Stomach (tissue), 9 donors: ENCODE data around the gene MYF6. TPM values are rescaled to one million over a fixed set of nuclear protein-coding genes. Genes with fewer than 3 reads are reported as not detected.

ENCODE experiments used
- DNase-seq, 2 donors: peaks; one replicate each; pipeline versions ENCODE4 v3.0.0 to v3.0.0-alpha.2; 2013 to 2019
- H3K27ac ChIP-seq, 5 donors: fragments of 200-600 bp in 4 of 5; sonication (generic) in 4 of 5; one replicate each; pipeline ENCODE4 v1.5.1; 2013 to 2019; ENCODE audit warnings: mild to moderate bottlenecking in 1 of 5, moderate library complexity in 1 of 5
- H3K27me3 ChIP-seq, 3 donors: fragments of 200-600 bp; sonication (generic); one replicate each; pipeline ENCODE4 v1.5.1; 2017 to 2019; ENCODE audit warnings: mixed run types in 1 of 3
- H3K36me3 ChIP-seq, 4 donors: fragments of 200-600 bp; sonication (generic); 1 replicate in 3 of 4; 2 replicates in 1 of 4; pipeline ENCODE4 v1.5.1; 2016 to 2019
- H3K4me1 ChIP-seq, 4 donors: fragments of 200-600 bp; sonication (generic); one replicate each; pipeline ENCODE4 v1.5.1; 2016 to 2019
- H3K4me3 ChIP-seq, 4 donors: fragments of 200-600 bp; sonication (generic) in 3 of 4; one replicate each; pipeline ENCODE4 v1.5.1; 2016 to 2019; ENCODE audit warnings: mild to moderate bottlenecking in 1 of 4
- H3K9me3 ChIP-seq, 4 donors: fragments of 200-600 bp; sonication (generic); one replicate each; pipeline ENCODE4 v1.5.1; 2016 to 2019
- CTCF ChIP-seq, 7 experiments: fragments of 450-650 bp in 4 of 7; fragments of 200-600 bp in 3 of 7; sonication (generic) in 3 of 7; IDR thresholded peaks; one replicate each; pipeline ENCODE4 v1.5.1; 2016 to 2019; ENCODE audit warnings: antibody characterized with exemption in 7 of 7, control low read depth in 2 of 7, mild to moderate bottlenecking in 1 of 7
- EP300 ChIP-seq: sonication (generic); formaldehyde crosslinking; IDR thresholded peaks from one replicate; pipeline ENCODE4 v1.6.1; 2017; ENCODE audit warnings: antibody characterized with exemption
- POLR2A ChIP-seq, 4 donors: fragments of 450-650 bp; IDR thresholded peaks; one replicate each; pipeline ENCODE4 v1.6.1; 2016; ENCODE audit warnings: antibody characterized with exemption in 4 of 4, control low read depth in 2 of 4, mild to moderate bottlenecking in 1 of 4, moderate library complexity in 1 of 4
- POLR2AphosphoS5 ChIP-seq, 3 donors: sonication (generic); formaldehyde crosslinking; IDR thresholded peaks; one replicate each; pipeline ENCODE4 v1.6.1; 2016; ENCODE audit warnings: antibody characterized with exemption in 3 of 3
- WGBS, 5 donors: extraction: QIAGEN DNeasy Blood & Tissue Kit in 3 of 5; methylation state at CpG; one replicate each; pipeline versions ENCODE4 v1.1.5 to v1.1.7; 2013 to 2018; 5-methylcytosine and 5-hydroxymethylcytosine counted together
- intact Hi-C: fragments of 100-400 bp; cut with DNase I; formaldehyde crosslinking; loops from one replicate; pipeline ENCODE4 v1.15.1; 2023; ENCODE audit warnings: low total_unique reads
- polyA plus RNA-seq, 3 donors: library from polyadenylated mRNA; stranded (reverse); fragments of 200-250 nt; gene quantifications; one replicate each; pipeline ENCODE4 v1.2.3, GENCODE V29; 2013
- total RNA-seq, 5 donors: library from RNA; depleted of rRNA; stranded (reverse); fragments of >200 nt; gene quantifications; one replicate each; pipeline versions ENCODE4 v1.1.0 to v1.2.3, GENCODE V29; 2014 to 2016
- donor health status: healthy with polysubstance abuse.
- donor health status: Bipolar disorder and iron deficiency.
- donor health status: healthy.

Gene MYF6
- total and polyA plus RNA-seq, 8 donors, result 2.1 TPM; not detected in 7

DNA sequence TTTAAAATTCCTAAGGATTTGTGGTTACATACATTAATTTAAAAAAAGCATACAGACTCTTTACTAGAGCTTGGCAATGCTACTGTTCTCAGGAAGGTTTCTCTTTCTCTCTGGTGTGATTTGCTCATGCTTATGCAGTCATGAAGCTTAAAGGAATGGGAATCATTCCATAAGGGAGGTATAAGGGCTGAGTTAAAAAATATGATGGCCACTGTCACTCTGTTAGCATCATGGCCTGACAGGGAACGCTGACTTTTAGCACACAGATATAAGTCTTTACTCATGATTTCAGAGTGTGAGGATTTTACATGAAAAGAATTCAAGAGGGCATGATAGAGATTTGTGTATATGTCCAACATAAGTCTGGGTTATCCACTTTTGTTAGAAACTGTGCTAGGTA, 13.1 kb downstream of the MYF6 start:
- 76 to 91% (median 83%) methylated on average over 1 of the region's 1 CpG for WGBS, 5 donors
- intact Hi-C loops, result no loop called here
- Histone ChIP-seq H3K9me3 (peaks cover 0 to 7% (median 3%) of the 10 kb centered on the region in 4 donors), H3K36me3 (no peaks in the 10 kb centered on the region), H3K4me3 (no peak overlapping the region), H3K4me1 (peaks cover 0 to 10% (median 3%) of the 10 kb centered on the region in 4 donors), H3K27ac (no peak overlapping the region), H3K27me3 (peaks cover 0 to 29% (median 17%) of the 10 kb centered on the region in 3 donors)
- DNase-seq, result no peak
- no peak for TF ChIP-seq POLR2A (IDR thresholded peaks at IDR 0.05)

DNA sequence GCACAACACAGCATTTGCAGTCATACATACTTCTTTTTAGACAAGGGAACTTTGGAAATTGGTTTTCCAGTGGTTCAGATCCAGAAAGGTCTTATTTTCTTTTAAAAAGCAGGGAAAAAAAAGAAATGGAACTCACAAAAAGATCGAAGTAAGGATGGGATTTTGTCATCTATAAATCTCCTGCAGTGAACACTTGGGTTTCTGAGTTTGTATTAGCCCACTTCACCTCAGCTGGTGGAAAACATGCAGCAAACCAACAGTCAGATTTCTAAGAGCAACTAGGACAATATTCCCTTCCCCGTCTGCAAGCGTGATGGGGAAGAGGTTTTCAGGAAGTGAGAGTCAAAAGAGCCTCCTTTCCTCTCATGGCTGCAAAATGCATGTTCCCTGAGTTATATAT, 13.9 kb downstream of the MYF6 start:
- Histone ChIP-seq H3K36me3 (no peaks in the 10 kb centered on the region), H3K4me1 (peaks cover 0 to 10% (median 3%) of the 10 kb centered on the region in 4 donors), H3K9me3 (peaks cover 0 to 7% (median 3%) of the 10 kb centered on the region in 4 donors), H3K27me3 (peaks cover 0 to 21% (median 12%) of the 10 kb centered on the region in 3 donors), H3K4me3 (no peak overlapping the region), H3K27ac (no peak overlapping the region)
- intact Hi-C loops, result no loop called here
- TF ChIP-seq POLR2AphosphoS5 (IDR thresholded peaks at IDR 0.05) (no peak), EP300 (no peak)
- no peak for DNase-seq
- WGBS, 5 donors, result 60 to 73% (median 69%) methylated on average over 3 of the region's 3 CpGs

DNA sequence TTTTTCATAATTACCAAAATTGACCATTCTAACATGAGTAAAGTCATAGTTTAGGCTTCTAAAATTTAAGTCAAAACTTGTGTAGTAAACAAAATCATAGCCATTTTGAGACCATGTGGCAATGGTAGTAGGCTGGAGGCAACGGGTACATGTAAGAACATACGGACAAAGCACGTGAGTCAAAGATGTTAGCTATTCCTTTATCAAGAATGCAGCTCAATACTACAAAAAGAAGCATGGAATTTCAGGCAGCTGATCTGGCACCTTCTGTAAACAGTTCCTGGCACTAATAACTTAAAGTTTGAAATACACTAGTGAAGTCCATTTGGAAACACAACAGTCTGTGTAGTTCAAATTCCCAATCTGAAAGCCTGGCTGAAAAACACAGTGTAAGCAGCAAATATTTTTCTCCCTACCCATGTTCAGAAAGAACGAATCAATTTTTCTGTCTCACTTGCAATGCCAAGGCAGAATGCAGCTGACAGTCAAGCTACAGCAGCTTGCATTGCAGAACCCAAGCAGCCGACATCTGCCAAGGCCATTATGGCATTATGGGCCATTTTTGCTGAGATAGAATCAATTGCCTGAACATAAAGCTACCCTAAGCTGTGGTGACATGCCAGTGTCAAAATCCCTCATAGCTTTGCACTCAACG, 38.5 kb downstream of the MYF6 start:
- H3K4me1 ChIP-seq, result no peaks in the 10 kb centered on the region
- H3K36me3 ChIP-seq, result no peaks in the 10 kb centered on the region
- intact Hi-C loops, result no loop called here
- no peak for DNase-seq
- TF ChIP-seq POLR2AphosphoS5 (IDR thresholded peaks at IDR 0.05) (no peak), EP300 (no peak), POLR2A (IDR thresholded peaks at IDR 0.05) (no peak), CTCF (IDR thresholded peaks at IDR 0.05) (no peak)
- no peak overlapping the region for H3K27ac ChIP-seq
- no peak overlapping the region for H3K4me3 ChIP-seq
- H3K27me3 ChIP-seq, result no peaks in the 10 kb centered on the region
- H3K9me3 ChIP-seq, result no peaks in the 10 kb centered on the region
- WGBS, 5 donors, result 62 to 64% (median 64%) methylated on average over 6 of the region's 6 CpGs

DNA sequence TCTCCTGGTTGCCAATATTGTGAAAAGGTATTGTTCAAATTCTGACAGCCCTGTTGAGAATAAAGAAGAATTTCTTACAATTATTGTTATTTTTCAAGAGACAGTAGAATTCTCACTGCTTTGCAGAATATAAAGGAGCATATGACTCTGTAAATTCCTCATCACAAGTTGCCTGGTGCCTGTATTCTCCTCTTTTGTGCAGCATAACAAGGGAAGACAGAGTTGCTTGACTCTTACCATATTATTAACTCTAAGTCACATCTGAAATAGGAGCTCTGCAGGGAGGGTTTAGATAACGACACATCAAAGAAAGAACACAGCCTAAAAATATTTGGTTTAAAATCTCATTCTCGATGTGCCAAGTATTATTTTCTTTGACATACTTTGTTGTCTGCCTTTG, 40.4 kb downstream of the MYF6 start:
- TF ChIP-seq CTCF (IDR thresholded peaks at IDR 0.05), result no peak
- no peak for TF ChIP-seq EP300
- Histone ChIP-seq H3K27ac (no peak overlapping the region), H3K36me3 (no peaks in the 10 kb centered on the region), H3K27me3 (no peaks in the 10 kb centered on the region), H3K9me3 (no peaks in the 10 kb centered on the region), H3K4me3 (no peak overlapping the region), H3K4me1 (no peaks in the 10 kb centered on the region)
- DNase-seq, result no peak
- intact Hi-C loops, result no loop called here
- 59 to 75% (median 74%) methylated on average over 2 of the region's 2 CpGs for WGBS, 5 donors

GRCh38 chr12:80749456-80749855, 42.0 kb downstream of the MYF6 start:
- WGBS, 5 donors, result 81 to 91% (median 83%) methylated on average over 2 of the region's 2 CpGs
- no peak for DNase-seq
- Histone ChIP-seq H3K9me3 (no peaks in the 10 kb centered on the region), H3K4me1 (no peaks in the 10 kb centered on the region), H3K27ac (no peak overlapping the region), H3K27me3 (no peaks in the 10 kb centered on the region), H3K36me3 (no peaks in the 10 kb centered on the region), H3K4me3 (no peak overlapping the region)
- intact Hi-C loops, result no loop called here
- TF ChIP-seq CTCF (IDR thresholded peaks at IDR 0.05) (no peak), POLR2A (IDR thresholded peaks at IDR 0.05) (no peak), POLR2AphosphoS5 (IDR thresholded peaks at IDR 0.05) (no peak), EP300 (no peak)
